CD4-positive, CD25-positive, alpha-beta regulatory T cell (primary cell): ENCODE measurements around the gene F5. TPM values are rescaled to one million over a fixed set of nuclear protein-coding genes. Genes with fewer than 3 reads are reported as not detected.
A peak's percentile ranks its signal among the peaks of the same experiment; 100 is the strongest.

ENCODE experiments used
- ATAC-seq, 2 donors: fragments of 150-1000 bp; cut with Tn5 transposase; one replicate each; pipeline ENCODE4 v1.10.0; 2021; ENCODE audit warnings: low read depth in 2 of 2, moderate number of reproducible peaks in 2 of 2, moderate library complexity in 1 of 2
- DNase-seq, 3 donors: peaks; one replicate each; pipeline versions ENCODE4 v3.0.0 to v3.0.0-alpha.2; 2012 to 2022; ENCODE audit warnings: mixed read lengths in 1 of 3
- H3K27ac ChIP-seq: one replicate; pipeline ENCODE4 v1.7.0; 2013; ENCODE audit warnings: mild to moderate bottlenecking, low read length; ENCODE audit not compliant: insufficient read depth, poor library complexity, severe bottlenecking
- H3K27me3 ChIP-seq: one replicate; pipeline ENCODE4 v1.7.0; 2013; ENCODE audit warnings: low read length; ENCODE audit not compliant: control insufficient read depth, insufficient read depth
- H3K36me3 ChIP-seq: one replicate; pipeline ENCODE4 v1.7.0; 2013; ENCODE audit warnings: mild to moderate bottlenecking, low read length, moderate library complexity; ENCODE audit not compliant: control insufficient read depth, insufficient read depth
- H3K4me1 ChIP-seq: 2 replicates; pipeline ENCODE4 v1.7.0; 2013; ENCODE audit warnings: mild to moderate bottlenecking, low read length; ENCODE audit not compliant: insufficient read depth, control insufficient read depth, poor library complexity, severe bottlenecking
- H3K4me3 ChIP-seq: one replicate; pipeline ENCODE4 v1.7.0; 2013; ENCODE audit warnings: low read depth, mild to moderate bottlenecking, low read length, moderate library complexity
- H3K9me3 ChIP-seq, 2 experiments: 1 replicate in 1 of 2; 2 replicates in 1 of 2; pipeline ENCODE4 v1.7.0; 2013; ENCODE audit warnings: low read length in 2 of 2, mild to moderate bottlenecking in 1 of 2, moderate library complexity in 1 of 2; ENCODE audit not compliant: control insufficient read depth in 2 of 2
- H3K27ac Mint-ChIP-seq, 3 donors: one replicate each; pipeline ENCODE4 v1.8.0; 2020 to 2022; ENCODE audit warnings: mild to moderate bottlenecking in 3 of 3, mixed read lengths in 3 of 3, moderate library complexity in 2 of 3
- H3K27me3 Mint-ChIP-seq: one replicate; pipeline ENCODE4 v1.8.0; 2022; ENCODE audit warnings: mild to moderate bottlenecking, mixed read lengths
- H3K36me3 Mint-ChIP-seq: one replicate; pipeline ENCODE4 v1.8.0; 2020; ENCODE audit warnings: mixed read lengths
- H3K4me1 Mint-ChIP-seq, 4 donors: one replicate each; pipeline ENCODE4 v1.8.0; 2020 to 2022; ENCODE audit warnings: mixed read lengths in 4 of 4, mild to moderate bottlenecking in 1 of 4
- H3K4me3 Mint-ChIP-seq, 4 donors: one replicate each; pipeline ENCODE4 v1.8.0; 2020 to 2022; ENCODE audit warnings: mild to moderate bottlenecking in 4 of 4, mixed read lengths in 4 of 4, moderate library complexity in 3 of 4
- H3K9me3 Mint-ChIP-seq, 7 donors: one replicate each; pipeline ENCODE4 v1.8.0; 2020 to 2022; ENCODE audit warnings: mixed read lengths in 7 of 7, mild to moderate bottlenecking in 3 of 7, moderate library complexity in 2 of 7
- polyA plus RNA-seq, 4 donors: library from polyadenylated mRNA; unstranded; fragments of 300-500 nt; fragmentation: Illumina TruSeq; gene quantifications; one replicate each; pipeline ENCODE4 v1.2.3, GENCODE V29; 2021
- total RNA-seq: library from RNA; stranded (reverse); gene quantifications from one replicate; pipeline ENCODE4 v1.2.3, GENCODE V29; 2022

Gene F5
- total and polyA plus RNA-seq, 5 donors from 2014 or later = 10.1 to 80.6 (median 23.6) TPM

DNA sequence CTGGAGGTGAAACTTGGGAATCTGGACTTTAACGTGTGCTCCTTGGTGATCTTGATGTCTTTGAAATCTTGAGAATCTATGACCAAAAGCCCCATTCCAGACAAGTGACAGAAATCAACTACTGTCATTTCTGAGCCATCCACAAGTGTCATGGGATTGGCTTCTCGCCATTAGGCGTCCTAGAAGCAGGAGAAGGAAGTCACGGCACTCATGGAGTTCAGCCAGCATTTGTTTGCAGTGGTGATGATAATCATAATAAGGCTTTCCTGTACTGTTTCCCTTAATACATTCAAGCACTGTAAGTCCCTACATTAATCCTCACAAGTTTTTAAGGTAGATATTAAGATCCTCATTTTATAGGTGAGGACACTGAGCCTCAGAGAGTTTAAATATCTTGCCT lies 11.9 kb downstream of the F5 start:
- H3K27ac Mint-ChIP-seq = no peak overlapping the region

DNA sequence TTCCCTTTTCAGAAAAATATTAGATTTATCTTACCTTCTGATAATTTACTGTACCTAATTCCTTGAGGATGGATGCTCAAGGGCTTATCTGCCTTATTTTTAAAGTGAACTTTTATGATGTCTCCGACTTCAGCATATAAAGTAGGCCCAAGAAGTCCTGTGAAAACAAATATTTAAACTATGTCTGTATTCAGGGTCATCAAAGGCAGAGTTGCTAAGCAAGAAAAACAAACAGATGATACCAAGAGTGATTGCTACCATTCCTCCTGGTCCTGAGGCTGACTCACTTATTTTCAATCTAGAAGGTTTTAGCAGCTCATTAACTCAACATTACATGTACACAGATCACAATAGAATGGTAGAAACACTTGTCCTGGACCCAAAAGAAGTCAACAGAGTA lies 14.1 kb downstream of the F5 start:
- H3K36me3 Mint-ChIP-seq = peaks cover 28% of the 10 kb centered on the region
- ATAC-seq = peak; percentile 54 to 76

More for the DNA sequence above, 11.9 kb downstream of the F5 start:
- Histone ChIP-seq H3K27ac (no peak overlapping the region), H3K36me3 (peaks cover 19% of the 10 kb centered on the region), H3K9me3 (no peaks in the 10 kb centered on the region), H3K27me3 (no peaks in the 10 kb centered on the region), H3K4me1 (peaks cover 38% of the 10 kb centered on the region), H3K4me3 (no peak overlapping the region)
- Mint-ChIP-seq H3K27me3 (peaks cover 5% of the 10 kb centered on the region), H3K4me3 (no peak overlapping the region), H3K4me1 (peaks cover 19 to 52% (median 31%) of the 10 kb centered on the region in 4 donors), H3K36me3 (peaks cover 28% of the 10 kb centered on the region), H3K9me3 (peaks cover 0 to 2% (median 0%) of the 10 kb centered on the region in 7 donors)
- no peak for ATAC-seq
- DNase-seq = no peak

DNA sequence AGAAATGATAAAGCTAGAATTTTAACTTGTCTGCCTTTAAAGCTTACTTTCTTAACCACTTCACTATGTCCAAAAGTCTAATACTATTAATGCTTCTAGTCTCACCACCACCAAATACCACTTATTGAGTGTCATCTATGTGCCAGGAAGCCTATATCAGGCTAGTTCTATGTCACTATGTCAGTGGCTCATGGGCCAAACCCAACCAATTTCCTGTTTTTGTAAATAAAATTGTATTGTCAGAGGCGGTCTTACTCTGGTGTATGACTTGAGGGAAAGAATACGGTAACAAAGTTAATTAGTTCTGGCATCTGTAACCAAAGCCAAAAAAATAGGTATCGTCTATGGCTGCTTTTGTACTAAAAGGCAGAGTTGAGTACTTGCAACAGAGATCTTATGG lies 14.8 kb downstream of the F5 start:
- Mint-ChIP-seq H3K27ac (peak overlapping the region; percentile 7 to 97 (median 57)), H3K4me3 (peak overlapping the region in 1 of 4 donors; percentile 49), H3K36me3 (peaks cover 25% of the 10 kb centered on the region), H3K4me1 (peaks cover 15 to 50% (median 31%) of the 10 kb centered on the region in 4 donors), H3K27me3 (peaks cover 5% of the 10 kb centered on the region), H3K9me3 (peaks cover 0 to 2% (median 0%) of the 10 kb centered on the region in 7 donors)
- H3K27ac ChIP-seq = peak overlapping the region; percentile 73
- peaks cover 15% of the 10 kb centered on the region for H3K36me3 ChIP-seq
- ATAC-seq = peak; percentile 80 to 88
- no peaks in the 10 kb centered on the region for H3K9me3 ChIP-seq
- H3K4me3 ChIP-seq = peak overlapping the region; percentile 26
- no peaks in the 10 kb centered on the region for H3K27me3 ChIP-seq
- H3K4me1 ChIP-seq = peaks cover 23% of the 10 kb centered on the region
- DNase-seq = no peak

More for the DNA sequence above, 14.1 kb downstream of the F5 start:
- Mint-ChIP-seq H3K4me3 (peak overlapping the region in 1 of 4 donors; percentile 49), H3K9me3 (peaks cover 0 to 2% (median 0%) of the 10 kb centered on the region in 7 donors), H3K27ac (peak overlapping the region in 1 of 3 donors; percentile 97), H3K4me1 (peaks cover 14 to 52% (median 29%) of the 10 kb centered on the region in 4 donors), H3K27me3 (peaks cover 5% of the 10 kb centered on the region)
- DNase-seq = no peak
- Histone ChIP-seq H3K4me3 (peak overlapping the region; percentile 21), H3K36me3 (peaks cover 17% of the 10 kb centered on the region), H3K4me1 (peaks cover 26% of the 10 kb centered on the region), H3K27me3 (no peaks in the 10 kb centered on the region), H3K9me3 (no peaks in the 10 kb centered on the region), H3K27ac (peak overlapping the region; percentile 73)

DNA sequence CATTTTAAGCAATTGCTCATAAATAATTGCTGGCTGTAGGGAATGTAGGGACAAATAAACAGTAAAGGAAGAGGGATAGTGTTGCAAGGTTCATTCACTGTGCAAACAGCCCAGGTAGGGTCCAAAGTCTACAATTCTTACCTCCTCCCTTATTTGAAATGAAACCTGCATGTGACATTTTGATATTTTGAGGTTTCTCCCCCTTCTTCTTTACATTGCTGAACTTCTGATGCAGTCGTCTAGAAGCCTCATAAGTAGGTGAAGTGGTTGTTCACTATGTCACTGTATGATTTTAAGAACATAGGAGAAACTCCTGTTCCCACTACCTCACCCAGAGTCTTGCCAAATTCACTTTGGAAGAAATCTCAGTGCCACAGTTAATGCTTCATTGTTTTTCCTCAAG lies 16.1 kb downstream of the F5 start:
- no peak overlapping the region for H3K4me3 Mint-ChIP-seq
- Histone ChIP-seq H3K27ac (peak overlapping the region; percentile 7), H3K27me3 (no peaks in the 10 kb centered on the region), H3K4me3 (no peak overlapping the region), H3K9me3 (no peaks in the 10 kb centered on the region), H3K36me3 (peaks cover 9% of the 10 kb centered on the region), H3K4me1 (peaks cover 30% of the 10 kb centered on the region)
- peaks cover 0 to 2% (median 0%) of the 10 kb centered on the region in 7 donors for H3K9me3 Mint-ChIP-seq
- no peaks in the 10 kb centered on the region for H3K27me3 Mint-ChIP-seq
- ATAC-seq = no peak
- H3K36me3 Mint-ChIP-seq = peaks cover 19% of the 10 kb centered on the region
- peaks cover 22 to 53% (median 39%) of the 10 kb centered on the region in 4 donors for H3K4me1 Mint-ChIP-seq
- H3K27ac Mint-ChIP-seq = no peak overlapping the region
- DNase-seq = no peak

DNA sequence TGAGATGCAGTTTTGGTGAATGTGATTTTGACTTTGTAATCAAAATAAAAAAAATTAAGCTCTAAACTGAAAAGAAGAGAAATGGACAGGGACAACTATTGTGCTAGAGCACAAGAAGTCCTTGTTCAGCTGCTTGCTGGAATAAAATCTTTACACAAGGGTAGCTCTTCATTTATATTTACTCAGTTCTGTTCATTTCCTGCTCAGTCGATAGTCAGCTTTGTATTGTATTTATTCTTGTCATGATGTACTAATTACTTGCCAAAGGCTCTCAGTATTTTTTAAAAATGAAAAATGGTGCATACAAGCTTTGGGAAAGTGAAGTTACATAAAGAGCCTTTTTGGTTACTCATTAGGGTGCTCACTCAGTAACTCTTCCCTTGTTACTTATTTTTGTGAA lies 17.8 kb downstream of the F5 start:
- peaks cover 0 to 8% (median 0%) of the 10 kb centered on the region in 7 donors for H3K9me3 Mint-ChIP-seq
- no peak overlapping the region for H3K27ac ChIP-seq
- DNase-seq (no peak), ATAC-seq (no peak)
- peak overlapping the region in 1 of 4 donors; percentile 15 for H3K4me3 Mint-ChIP-seq
- H3K4me1 ChIP-seq = peaks cover 30% of the 10 kb centered on the region
- no peaks in the 10 kb centered on the region for H3K27me3 ChIP-seq
- H3K36me3 Mint-ChIP-seq = peaks cover 28% of the 10 kb centered on the region
- H3K27me3 Mint-ChIP-seq = no peaks in the 10 kb centered on the region
- H3K9me3 ChIP-seq = no peaks in the 10 kb centered on the region
- H3K4me3 ChIP-seq = no peak overlapping the region
- H3K4me1 Mint-ChIP-seq = peaks cover 22 to 54% (median 40%) of the 10 kb centered on the region in 4 donors
- H3K27ac Mint-ChIP-seq = no peak overlapping the region
- H3K36me3 ChIP-seq = peaks cover 11% of the 10 kb centered on the region

DNA sequence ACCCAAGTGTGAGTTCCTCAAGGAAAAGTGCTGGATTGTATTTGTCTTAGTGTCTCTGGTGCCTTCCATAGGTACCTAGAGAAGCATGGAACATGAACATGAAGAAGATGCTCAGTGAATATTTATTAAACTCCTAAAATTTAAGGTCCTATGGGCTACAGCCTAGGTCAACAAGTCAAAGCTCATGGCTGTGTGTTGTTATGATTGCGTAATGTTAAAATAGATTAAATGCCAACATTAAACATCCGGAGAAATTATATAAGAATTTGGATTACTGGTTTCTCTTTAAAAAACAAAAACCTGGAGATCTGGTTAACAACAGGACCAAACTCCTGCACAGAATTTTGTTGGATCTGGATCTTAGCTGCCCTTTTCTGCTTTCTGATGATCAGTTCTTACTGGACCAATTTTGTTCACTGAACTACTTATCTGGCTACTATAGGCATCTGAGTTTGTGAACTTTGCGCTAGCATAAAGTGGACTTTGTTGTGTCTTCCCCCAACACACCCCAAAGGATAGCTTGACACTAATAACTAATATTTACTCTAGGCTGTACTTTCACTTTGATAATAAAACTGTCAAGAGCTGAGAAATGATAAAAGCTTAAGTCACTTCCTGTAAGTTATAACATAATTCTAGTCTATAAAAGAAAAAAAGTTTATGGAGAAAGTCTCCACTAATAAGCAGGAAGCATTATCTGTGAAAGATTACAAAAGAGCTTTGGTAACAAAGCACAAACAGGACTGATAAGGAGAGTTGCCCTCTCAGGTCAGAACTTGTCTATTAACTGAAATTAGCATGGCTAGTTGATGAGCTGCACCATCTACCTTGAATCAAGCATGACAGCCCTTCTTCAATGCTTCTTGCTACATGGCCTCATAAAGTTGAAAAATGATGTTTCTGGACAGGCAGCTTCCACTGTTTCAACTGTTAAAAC lies 20.7 kb downstream of the F5 start:
- H3K4me3 ChIP-seq = peak overlapping the region; percentile 39
- ATAC-seq = no peak
- peaks cover 15% of the 10 kb centered on the region for H3K36me3 ChIP-seq
- H3K27ac ChIP-seq = peak overlapping the region; percentile 39
- no peaks in the 10 kb centered on the region for H3K9me3 ChIP-seq
- no peaks in the 10 kb centered on the region for H3K27me3 ChIP-seq
- H3K4me1 Mint-ChIP-seq = peaks cover 13 to 31% (median 22%) of the 10 kb centered on the region in 4 donors
- H3K36me3 Mint-ChIP-seq = peaks cover 22% of the 10 kb centered on the region
- H3K4me1 ChIP-seq = peaks cover 12% of the 10 kb centered on the region
- peak overlapping the region; percentile 25 to 74 (median 52) for H3K27ac Mint-ChIP-seq
- no peaks in the 10 kb centered on the region for H3K27me3 Mint-ChIP-seq
- peak in 1 of 3 donors; percentile 20 for DNase-seq
- H3K9me3 Mint-ChIP-seq = peaks cover 0 to 9% (median 1%) of the 10 kb centered on the region in 7 donors
- peak overlapping the region in 1 of 4 donors; percentile 12 for H3K4me3 Mint-ChIP-seq

DNA sequence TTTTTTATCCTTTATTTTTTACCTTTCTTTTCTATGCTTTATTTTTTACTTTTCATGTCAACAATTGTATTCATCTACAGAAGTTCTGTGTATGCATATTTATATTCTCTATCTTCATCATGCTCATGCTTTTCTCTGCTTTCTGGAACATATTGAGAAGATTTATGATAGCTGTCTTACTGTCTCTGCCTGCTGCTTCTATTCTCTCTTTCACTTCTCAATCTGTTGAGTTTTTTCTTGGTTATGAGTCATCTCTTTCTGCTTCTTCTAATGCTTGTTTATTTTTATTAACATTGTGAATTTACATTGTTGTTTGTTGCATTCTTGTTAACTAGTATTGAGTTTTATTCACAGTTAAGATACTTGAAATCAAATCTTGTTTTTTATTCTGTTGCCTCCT lies 22.6 kb downstream of the F5 start:
- no peak overlapping the region for H3K27ac ChIP-seq
- ATAC-seq = no peak
- H3K4me3 Mint-ChIP-seq = peak overlapping the region in 1 of 4 donors; percentile 52

More for the DNA sequence above, 22.6 kb downstream of the F5 start:
- Mint-ChIP-seq H3K27ac (no peak overlapping the region), H3K27me3 (no peaks in the 10 kb centered on the region), H3K9me3 (peaks cover 0 to 9% (median 1%) of the 10 kb centered on the region in 7 donors), H3K36me3 (peaks cover 27% of the 10 kb centered on the region), H3K4me1 (peaks cover 16 to 29% (median 24%) of the 10 kb centered on the region in 4 donors)
- Histone ChIP-seq H3K36me3 (peaks cover 29% of the 10 kb centered on the region), H3K4me3 (no peak overlapping the region), H3K27me3 (no peaks in the 10 kb centered on the region), H3K4me1 (peaks cover 9% of the 10 kb centered on the region), H3K9me3 (no peaks in the 10 kb centered on the region)
- DNase-seq = no peak
